ENCODE results near the gene CDON.

GRCh38 chr11:126058105-126058874 lies 4.4 kb downstream of the CDON start:
- no peak for TF ChIP-seq POLR2AphosphoS5 (IDR thresholded peaks at IDR 0.05; ENCODE audit: low read depth, low read length)
- TF ChIP-seq POLR2A (IDR thresholded peaks at IDR 0.05; ENCODE audit: low read depth, low read length) = no peak

Data from GM12891 (cell line).